Lung (tissue), 12 donors: Measurements from ENCODE around the gene INSC. TPM values are rescaled to one million over a fixed set of nuclear protein-coding genes. Genes with fewer than 3 reads are reported as not detected.

Experiments used
- ATAC-seq: fragments of 200-7000 bp; cut with Tn5 transposase; one replicate; pipeline ENCODE4 v1.9.1; 2020; ENCODE audit warnings: moderate number of reproducible peaks; ENCODE audit not compliant: insufficient read depth, low FRiP score
- DNase-seq, 3 donors: peaks; one replicate each; pipeline ENCODE4 v3.0.0-alpha.2; 2013 to 2017
- H3K27ac ChIP-seq, 2 donors: one replicate each; pipeline ENCODE4 v1.5.1; 2013; ENCODE audit warnings: mild to moderate bottlenecking in 2 of 2, moderate library complexity in 2 of 2, control low read depth in 1 of 2, inconsistent platforms in 1 of 2, low read depth in 1 of 2, low read length in 1 of 2
- H3K27me3 ChIP-seq, 3 donors: one replicate each; pipeline ENCODE4 v1.5.1; 2013; ENCODE audit warnings: low read length in 2 of 3; ENCODE audit not compliant: control insufficient read depth in 3 of 3, insufficient read depth in 3 of 3
- H3K36me3 ChIP-seq, 4 donors: one replicate each; pipeline ENCODE4 v1.5.1; 2013; ENCODE audit warnings: low read length in 4 of 4, mild to moderate bottlenecking in 1 of 4, moderate library complexity in 1 of 4; ENCODE audit not compliant: control insufficient read depth in 4 of 4, insufficient read depth in 4 of 4
- H3K4me1 ChIP-seq, 5 donors: one replicate each; pipeline ENCODE4 v1.5.1; 2013; ENCODE audit warnings: low read length in 5 of 5, mild to moderate bottlenecking in 2 of 5, moderate library complexity in 1 of 5; ENCODE audit not compliant: control insufficient read depth in 5 of 5, insufficient read depth in 5 of 5
- H3K4me3 ChIP-seq: one replicate; pipeline ENCODE4 v1.5.1; 2013; ENCODE audit warnings: mild to moderate bottlenecking, control low read depth, moderate library complexity
- H3K9ac ChIP-seq, 2 donors: one replicate each; pipeline ENCODE4 v1.5.1; 2013; ENCODE audit warnings: low read length in 2 of 2, control low read depth in 1 of 2; ENCODE audit not compliant: insufficient read depth in 1 of 2
- H3K9me3 ChIP-seq, 4 donors: one replicate each; pipeline ENCODE4 v1.5.1; 2013; ENCODE audit warnings: low read length in 3 of 4, mild to moderate bottlenecking in 1 of 4, moderate library complexity in 1 of 4; ENCODE audit not compliant: control insufficient read depth in 4 of 4, insufficient read depth in 3 of 4
- CTCF ChIP-seq: IDR thresholded peaks from 2 replicates; pipeline ENCODE4 v1.5.1; 2012; ENCODE audit warnings: mild to moderate bottlenecking; ENCODE audit errors: control extremely low read depth, extremely low read depth
- WGBS, 2 donors: extraction: QIAGEN DNeasy Blood & Tissue Kit; methylation state at CpG; one replicate each; pipeline ENCODE4 v1.1.7; 2013; 5-methylcytosine and 5-hydroxymethylcytosine counted together
- polyA plus RNA-seq, 2 donors: library from polyadenylated mRNA; stranded (reverse); fragments of 200-250 nt; gene quantifications; one replicate each; pipeline ENCODE4 v1.2.1, GENCODE V29; 2013
- total RNA-seq, 2 donors: library from RNA; depleted of rRNA in 1 of 2; stranded (reverse); fragments of >200 nt in 1 of 2; gene quantifications; one replicate each; pipeline ENCODE4 v1.2.1, GENCODE V29; 2014 to 2021
- donor health status: control.
- donor health status: control.
- donor health status: Bipolar disorder and iron deficiency.
- donor health status: healthy.
- donor health status: DM: yes; HTN: yes; CAD: no.

Gene INSC
- total and polyA plus RNA-seq, 4 donors, result 0.49 to 0.91 (median 0.73) TPM

GRCh38 chr11:15228331-15228849 lies 113.7 kb downstream of the INSC start:
- no peak for TF ChIP-seq CTCF
- DNase-seq, result no peak
- no peaks in the 10 kb centered on the region for H3K9me3 ChIP-seq

GRCh38 chr11:15229069-15229468 lies 114.3 kb downstream of the INSC start:
- DNase-seq, result no peak
- TF ChIP-seq CTCF, result no peak
- Histone ChIP-seq H3K36me3 (no peaks in the 10 kb centered on the region), H3K4me1 (no peaks in the 10 kb centered on the region), H3K9me3 (no peaks in the 10 kb centered on the region), H3K4me3 (no peak overlapping the region), H3K27ac (no peak overlapping the region), H3K9ac (no peak overlapping the region), H3K27me3 (no peaks in the 10 kb centered on the region)
- ATAC-seq, result no peak
- 70 to 91% methylated on average over 2 of the region's 2 CpGs for WGBS, 2 donors

More at GRCh38 chr11:15228331-15228849, 113.7 kb downstream of the INSC start:
- H3K36me3 ChIP-seq, result no peaks in the 10 kb centered on the region
- H3K9ac ChIP-seq, result no peak overlapping the region
- no peak overlapping the region for H3K27ac ChIP-seq
- H3K4me3 ChIP-seq, result no peak overlapping the region
- H3K27me3 ChIP-seq, result no peaks in the 10 kb centered on the region
- no peak for ATAC-seq
- no peaks in the 10 kb centered on the region for H3K4me1 ChIP-seq
- WGBS, 2 donors, result 94 to 95% methylated on average over 8 of the region's 8 CpGs

- Histone ChIP-seq H3K27me3 (no peaks in the 10 kb centered on the region), H3K27ac (no peak overlapping the region), H3K9me3 (no peaks in the 10 kb centered on the region), H3K36me3 (no peaks in the 10 kb centered on the region), H3K4me3 (no peak overlapping the region), H3K4me1 (no peaks in the 10 kb centered on the region), H3K9ac (no peak overlapping the region)
- no peak for TF ChIP-seq CTCF
- 79 to 88% methylated on average over 4 of the region's 4 CpGs for WGBS, 2 donors
- no peak for DNase-seq
- no peak for ATAC-seq
Measured at GRCh38 chr11:15232496-15232895, 117.8 kb downstream of the INSC start.
